Esophagus squamous epithelium (tissue), 5 donors: ENCODE data around the gene HBM. TPM values are rescaled to one million over a fixed set of nuclear protein-coding genes. Genes with fewer than 3 reads are reported as not detected.
A peak's percentile ranks its signal among the peaks of the same experiment; 100 is the strongest.
"Not testable (repeated sequence)": the region's sequence is repeated elsewhere in the genome, so short reads cannot be mapped to it uniquely, and the experiment has no call there.

ENCODE experiments used
- DNase-seq: peaks from one replicate; lab custom pipeline; 2025; lab: John Stamatoyannopoulos, UW
- H3K27ac ChIP-seq, 4 donors: fragments of 200-600 bp; sonication (generic); one replicate each; pipeline ENCODE4 v1.5.1; 2016 to 2019; ENCODE audit warnings: mild to moderate bottlenecking in 1 of 4
- H3K27me3 ChIP-seq, 4 donors: fragments of 200-600 bp; sonication (generic); 1 replicate in 3 of 4; 2 replicates in 1 of 4; pipeline versions ENCODE4 v1.5.1 to v1.6.0; 2017 to 2021; ENCODE audit warnings: antibody characterized with exemption in 1 of 4
- H3K36me3 ChIP-seq, 3 donors: fragments of 200-600 bp; sonication (generic); one replicate each; pipeline ENCODE4 v1.5.1; 2016 to 2019
- H3K4me1 ChIP-seq, 3 donors: fragments of 200-600 bp; sonication (generic); one replicate each; pipeline ENCODE4 v1.5.1; 2017 to 2019
- H3K4me3 ChIP-seq, 4 donors: fragments of 200-600 bp; sonication (generic); 1 replicate in 3 of 4; 2 replicates in 1 of 4; pipeline ENCODE4 v1.5.1; 2016 to 2019; ENCODE audit warnings: mild to moderate bottlenecking in 2 of 4, moderate library complexity in 1 of 4
- H3K9me3 ChIP-seq, 3 donors: fragments of 200-600 bp; sonication (generic); one replicate each; pipeline ENCODE4 v1.5.1; 2016 to 2019
- CTCF ChIP-seq, 6 experiments: fragments of 450-650 bp in 4 of 6; fragments of 200-600 bp in 2 of 6; sonication (generic) in 2 of 6; IDR thresholded peaks; one replicate each; pipeline ENCODE4 v1.5.1; 2016 to 2019; ENCODE audit warnings: antibody characterized with exemption in 6 of 6, mild to moderate bottlenecking in 4 of 6, moderate library complexity in 4 of 6
- POLR2A ChIP-seq, 4 donors: fragments of 450-650 bp; IDR thresholded peaks; one replicate each; pipeline ENCODE4 v1.6.1; 2017; ENCODE audit warnings: antibody characterized with exemption in 4 of 4, mild to moderate bottlenecking in 4 of 4, moderate library complexity in 3 of 4
- WGBS, 2 donors: methylation state at CpG; one replicate each; pipeline ENCODE4 v1.1.5; 2018; 5-methylcytosine and 5-hydroxymethylcytosine counted together
- intact Hi-C: fragments of 100-400 bp; cut with DNase I; formaldehyde crosslinking; loops from one replicate; pipeline ENCODE4 v1.15.0; 2022
- total RNA-seq, 4 donors: library from RNA; depleted of rRNA; stranded (reverse); fragments of >200 nt; gene quantifications; one replicate each; pipeline ENCODE4 v1.1.0, GENCODE V29; 2016
- donor health status: DM: yes; HTN: yes; CAD: no.

HBM gene
- total RNA-seq, 4 donors from 2014 or later: not detected

- intact Hi-C loops: no loop called here
- H3K36me3 ChIP-seq: no peaks in the 10 kb centered on the region
- DNase-seq: no peak
- peaks cover 3 to 85% (median 45%) of the 10 kb centered on the region in 4 donors for H3K27me3 ChIP-seq
- TF ChIP-seq POLR2A (IDR thresholded peaks at IDR 0.05) (no peak), CTCF (IDR thresholded peaks at IDR 0.05) (no peak)
- no peak overlapping the region for H3K4me3 ChIP-seq
- 12 to 21% methylated on average over 7 of the region's 8 CpGs for WGBS, 2 donors
- no peak overlapping the region for H3K27ac ChIP-seq
- H3K9me3 ChIP-seq: no peaks in the 10 kb centered on the region
- peaks cover 0 to 24% (median 4%) of the 10 kb centered on the region in 3 donors for H3K4me1 ChIP-seq
Measured at GRCh38 chr16:175011-175949, 9.5 kb downstream of the HBM start.

GRCh38 chr16:176006-176405 is 10.2 kb downstream of the HBM start:
- Histone ChIP-seq H3K4me1 (peaks cover 7 to 31% (median 11%) of the 10 kb centered on the region in 3 donors), H3K4me3 (peak overlapping the region in 1 of 4 donors; percentile 32), H3K27me3 (peaks cover 5 to 85% (median 44%) of the 10 kb centered on the region in 4 donors)
- DNase-seq, H3K36me3 ChIP-seq, intact Hi-C loops, H3K9me3 ChIP-seq, H3K27ac ChIP-seq: not testable (repeated sequence)
- no CpG with 5 or more reads among the region's 39 CpGs for WGBS, 2 donors

GRCh38 chr16:176477-177382 is 11.0 kb downstream of the HBM start, which contains the start of gene HBA1:
Gene HBA1, plus strand, starts transcription at chr16:176680. Its CDS starts 37 bp downstream, at chr16:176717.
- Histone ChIP-seq H3K4me3 (peak within 1 kb of the TSS in 1 of 4 donors; percentile 38), H3K4me1 (peaks cover 13 to 38% (median 16%) of the 10 kb centered on the region in 3 donors), H3K27me3 (peaks cover 5 to 82% (median 38%) of the 10 kb centered on the region in 4 donors)
- H3K9me3 ChIP-seq, intact Hi-C loops, H3K27ac ChIP-seq, DNase-seq, H3K36me3 ChIP-seq: not testable (repeated sequence)
- WGBS, 2 donors: no CpG with 5 or more reads among the region's 88 CpGs

- H3K36me3 ChIP-seq: no peaks in the 10 kb centered on the region
- intact Hi-C loops: no loop called here
- WGBS, 2 donors: 3 to 11% methylated on average over 6 to 7 of the region's 13 CpGs
- H3K4me1 ChIP-seq: peaks cover 13 to 39% (median 16%) of the 10 kb centered on the region in 3 donors
- no peak overlapping the region for H3K27ac ChIP-seq
- DNase-seq: no peak
- no peaks in the 10 kb centered on the region for H3K9me3 ChIP-seq
- no peak for TF ChIP-seq POLR2A (IDR thresholded peaks at IDR 0.05)
- TF ChIP-seq CTCF (IDR thresholded peaks at IDR 0.05): no peak
- H3K27me3 ChIP-seq: peaks cover 5 to 77% (median 38%) of the 10 kb centered on the region in 4 donors
- H3K4me3 ChIP-seq: no peak overlapping the region
Measured at GRCh38 chr16:177394-177822, 11.6 kb downstream of the HBM start.

- Histone ChIP-seq H3K27me3 (peaks cover 5 to 76% (median 38%) of the 10 kb centered on the region in 4 donors), H3K27ac (no peak overlapping the region), H3K36me3 (no peaks in the 10 kb centered on the region), H3K4me1 (peaks cover 13 to 39% (median 16%) of the 10 kb centered on the region in 3 donors), H3K4me3 (no peak overlapping the region), H3K9me3 (no peaks in the 10 kb centered on the region)
- DNase-seq: no peak
- intact Hi-C loops: no loop called here
- WGBS, 2 donors: 50 to 64% methylated on average over 7 of the region's 11 CpGs
- no peak for TF ChIP-seq POLR2A (IDR thresholded peaks at IDR 0.05)
- no peak for TF ChIP-seq CTCF (IDR thresholded peaks at IDR 0.05)
Measured at GRCh38 chr16:177981-178667, 12.3 kb downstream of the HBM start.
